ENCODE data around the gene ASB3.
"Not testable (repeated sequence)": the region's sequence is repeated elsewhere in the genome, so short reads cannot be mapped to it uniquely, and the experiment has no call there.

DNA sequence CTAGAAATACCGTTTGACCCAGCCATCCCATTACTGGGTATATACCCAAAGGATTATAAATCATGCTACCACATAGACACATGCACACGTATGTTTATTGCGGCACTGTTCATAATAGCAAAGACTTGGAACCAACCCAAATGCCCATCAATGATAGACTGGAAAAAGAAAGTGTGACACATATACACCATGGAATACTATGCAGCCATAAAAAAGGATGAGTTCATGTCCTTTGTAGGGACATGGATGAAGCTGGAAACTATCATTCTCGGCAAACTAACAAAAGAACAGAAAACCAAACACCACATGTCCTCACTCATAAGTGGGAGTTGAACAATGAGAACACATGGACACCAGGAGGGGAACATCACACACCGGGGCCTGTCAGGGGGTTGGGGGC lies 119.6 kb downstream of the ASB3 start:
- TF ChIP-seq EZH2phosphoT487 (IDR thresholded peaks at IDR 0.05; ENCODE audit: borderline replicate concordance, low read length) = not testable (repeated sequence)
- TF ChIP-seq, protein P1, sequence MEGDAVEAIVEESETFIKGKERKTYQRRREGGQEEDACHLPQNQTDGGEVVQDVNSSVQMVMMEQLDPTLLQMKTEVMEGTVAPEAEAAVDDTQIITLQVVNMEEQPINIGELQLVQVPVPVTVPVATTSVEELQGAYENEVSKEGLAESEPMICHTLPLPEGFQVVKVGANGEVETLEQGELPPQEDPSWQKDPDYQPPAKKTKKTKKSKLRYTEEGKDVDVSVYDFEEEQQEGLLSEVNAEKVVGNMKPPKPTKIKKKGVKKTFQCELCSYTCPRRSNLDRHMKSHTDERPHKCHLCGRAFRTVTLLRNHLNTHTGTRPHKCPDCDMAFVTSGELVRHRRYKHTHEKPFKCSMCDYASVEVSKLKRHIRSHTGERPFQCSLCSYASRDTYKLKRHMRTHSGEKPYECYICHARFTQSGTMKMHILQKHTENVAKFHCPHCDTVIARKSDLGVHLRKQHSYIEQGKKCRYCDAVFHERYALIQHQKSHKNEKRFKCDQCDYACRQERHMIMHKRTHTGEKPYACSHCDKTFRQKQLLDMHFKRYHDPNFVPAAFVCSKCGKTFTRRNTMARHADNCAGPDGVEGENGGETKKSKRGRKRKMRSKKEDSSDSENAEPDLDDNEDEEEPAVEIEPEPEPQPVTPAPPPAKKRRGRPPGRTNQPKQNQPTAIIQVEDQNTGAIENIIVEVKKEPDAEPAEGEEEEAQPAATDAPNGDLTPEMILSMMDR (conservative IDR thresholded peaks at IDR 0.05; ENCODE audit: low read depth, low read length) = not testable (repeated sequence)

Data from PC-3 (cell line).